NCI-H146 (cell line): Measurements from ENCODE around the gene PRKCI.
"Not testable (repeated sequence)": the region's sequence is repeated elsewhere in the genome, so short reads cannot be mapped to it uniquely, and the experiment has no call there.

Experiments used
- DNase-seq: peaks from one replicate; lab custom pipeline; 2025; lab: John Stamatoyannopoulos, UW

Gene PRKCI

DNA sequence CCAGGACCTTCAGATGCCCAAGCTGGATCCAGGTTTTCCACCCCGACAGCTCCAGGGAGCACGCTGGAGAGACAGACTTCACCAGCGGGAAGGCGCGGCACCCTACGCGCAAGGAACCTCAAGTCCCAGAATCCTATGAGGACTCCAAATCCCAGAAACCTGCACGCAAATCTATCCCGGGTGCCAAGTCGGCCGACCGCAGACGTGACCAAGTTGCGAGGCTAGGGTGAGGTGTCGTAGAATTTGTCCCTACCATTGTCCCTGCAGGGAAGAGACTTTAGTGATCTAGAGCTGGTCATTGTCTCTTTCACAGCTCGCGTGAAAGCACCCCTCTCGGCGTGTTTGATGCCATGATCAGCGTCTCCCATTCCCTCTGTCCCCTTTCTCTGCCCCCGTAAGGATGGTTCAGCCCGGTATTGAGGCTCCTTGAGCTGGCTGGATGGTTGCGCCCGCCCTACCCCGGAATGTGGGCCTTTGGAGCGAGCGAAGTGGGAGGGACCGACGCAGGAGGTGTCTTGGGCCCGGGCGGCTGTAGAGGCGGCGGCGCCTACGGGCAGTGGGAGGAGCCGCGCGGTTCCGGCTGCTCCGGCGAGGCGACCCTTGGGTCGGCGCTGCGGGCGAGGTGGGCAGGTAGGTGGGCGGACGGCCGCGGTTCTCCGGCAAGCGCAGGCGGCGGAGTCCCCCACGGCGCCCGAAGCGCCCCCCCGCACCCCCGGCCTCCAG lies at the start of gene PRKCI:
Gene PRKCI (plus strand): TSS at position 501 of the 723 bp plus-strand sequence. CDS start 246 bp downstream, outside the sequence.
- DNase-seq = peak; percentile 99

DNA sequence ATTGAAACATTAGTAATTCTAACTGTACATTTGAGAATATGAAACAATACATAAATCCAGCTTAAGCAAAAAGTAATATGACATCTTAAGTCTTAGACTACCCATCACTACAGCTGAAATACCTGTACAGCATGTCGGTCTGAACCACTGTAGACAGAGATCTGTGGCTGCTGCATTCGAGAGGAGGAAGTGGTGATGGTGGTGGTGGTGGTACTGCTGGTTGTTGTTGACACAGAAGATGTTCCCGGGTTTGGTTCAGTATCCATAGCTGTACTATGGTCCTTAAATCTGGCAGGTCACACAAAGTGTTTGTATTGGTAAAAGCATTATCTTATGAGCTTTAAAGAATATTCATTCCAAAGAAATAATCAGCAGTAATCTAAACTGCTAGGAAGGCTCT lies 43.6 kb upstream of the PRKCI start:
- no peak for DNase-seq

DNA sequence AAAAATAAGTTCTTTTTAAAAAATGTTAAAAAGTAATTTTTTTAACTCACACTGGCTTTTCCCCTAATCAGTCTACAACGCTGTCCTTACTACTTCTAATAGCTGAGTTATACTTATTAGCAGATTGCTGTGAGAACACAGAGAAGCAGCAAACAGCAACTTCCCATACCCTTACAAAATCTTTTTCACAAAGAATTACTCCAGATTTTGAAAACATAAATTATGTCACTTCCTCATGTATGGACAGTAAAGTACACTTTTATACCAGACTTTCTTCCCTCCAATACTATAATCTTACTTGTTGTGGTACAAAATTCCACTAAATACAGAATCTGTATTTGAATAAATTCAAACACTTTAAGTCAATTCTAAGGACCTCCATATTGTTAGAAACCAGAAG lies 42.8 kb upstream of the PRKCI start:
- no peak for DNase-seq

DNA sequence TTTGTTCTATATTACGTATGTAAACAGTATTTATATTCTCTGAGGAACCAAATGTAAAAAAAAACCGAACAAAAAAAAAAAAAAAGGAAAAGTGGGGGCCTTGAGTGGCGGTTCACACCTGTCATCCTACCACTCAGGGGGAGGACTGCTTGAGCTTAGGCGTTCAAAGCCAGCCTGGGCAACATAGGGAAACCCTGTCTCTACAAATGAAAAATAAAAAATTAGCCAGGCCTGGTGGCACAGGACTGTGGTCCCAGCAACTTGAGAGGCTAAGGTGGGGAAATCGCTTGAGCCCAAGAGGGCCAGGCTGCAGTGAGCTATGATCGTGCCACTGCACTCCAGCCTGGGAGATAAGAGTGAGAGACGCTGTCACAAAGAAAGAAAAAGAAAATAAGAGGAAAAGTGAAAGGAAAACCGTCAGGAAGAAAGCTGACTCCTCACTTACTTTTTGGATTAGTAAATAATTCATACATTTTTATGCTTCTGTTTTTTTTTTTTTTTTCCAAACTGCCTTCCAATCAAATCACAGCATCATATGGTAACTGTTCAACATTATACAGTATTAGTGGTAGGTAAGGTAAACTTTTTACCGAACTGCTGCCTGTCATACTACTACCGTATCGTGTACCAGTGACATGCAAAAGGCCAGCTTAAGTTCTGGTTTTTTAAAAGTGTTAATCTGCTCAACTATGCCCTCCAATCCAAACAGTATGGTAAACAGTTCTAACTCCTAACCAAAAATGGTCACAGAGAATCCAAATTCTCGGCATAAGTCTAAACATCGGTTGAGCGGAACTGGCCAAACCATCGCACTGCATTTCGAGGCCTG lies 41.9 kb upstream of the PRKCI start:
- peak; percentile 43 for DNase-seq

DNA sequence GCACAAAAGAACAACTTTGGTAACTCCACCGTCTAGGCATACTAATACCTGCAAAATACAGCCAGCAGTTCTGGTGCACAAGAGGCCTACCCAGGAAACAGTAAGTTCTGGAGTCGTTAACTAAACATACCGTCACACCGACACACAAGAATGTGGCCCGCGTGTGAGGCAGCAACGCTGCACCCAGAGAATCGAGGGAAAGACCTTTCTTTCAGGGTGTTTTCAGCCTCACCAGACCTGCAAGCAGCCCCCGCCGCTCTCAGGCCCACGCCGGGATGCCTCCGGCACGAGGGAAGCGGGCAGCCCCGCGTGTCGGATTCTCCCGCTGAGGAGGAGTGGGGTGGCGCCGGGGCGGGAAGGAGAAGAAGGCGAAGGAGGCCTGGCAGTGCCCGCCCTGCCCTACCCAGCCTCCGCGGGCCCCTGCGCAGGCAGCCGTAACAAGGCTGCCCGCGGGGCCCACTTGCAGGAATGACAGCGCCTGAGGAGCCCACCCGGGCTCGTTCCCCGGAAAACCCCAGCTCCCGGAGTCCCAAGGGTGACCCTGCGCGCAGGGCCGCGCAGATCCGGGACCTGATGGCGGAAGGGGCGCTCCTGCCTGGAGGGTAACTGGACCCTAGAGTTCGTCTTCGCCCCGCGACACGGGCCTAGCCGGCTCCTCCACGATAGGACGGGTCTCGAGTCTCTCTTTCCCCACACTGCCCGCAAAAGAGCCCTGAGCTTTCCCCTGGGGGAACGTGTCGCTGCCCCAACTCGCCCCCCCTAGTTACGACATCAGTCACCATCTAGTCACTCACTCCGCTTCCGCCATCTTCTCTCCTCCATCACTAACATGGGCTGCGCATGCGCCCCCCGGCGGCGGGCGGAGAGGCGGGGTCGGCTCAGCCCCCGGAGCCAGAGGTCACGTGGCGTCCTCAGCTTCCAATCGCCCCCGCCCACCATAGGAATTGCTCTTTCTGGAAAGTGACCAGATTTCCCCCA lies 41.0 kb upstream of the PRKCI start, which contains the start of gene PHC3:
Gene PHC3 (minus strand): TSS at position 826 of the 978 bp plus-strand sequence. CDS start 18 bp downstream, at position 808.
- peak; percentile 96 for DNase-seq

DNA sequence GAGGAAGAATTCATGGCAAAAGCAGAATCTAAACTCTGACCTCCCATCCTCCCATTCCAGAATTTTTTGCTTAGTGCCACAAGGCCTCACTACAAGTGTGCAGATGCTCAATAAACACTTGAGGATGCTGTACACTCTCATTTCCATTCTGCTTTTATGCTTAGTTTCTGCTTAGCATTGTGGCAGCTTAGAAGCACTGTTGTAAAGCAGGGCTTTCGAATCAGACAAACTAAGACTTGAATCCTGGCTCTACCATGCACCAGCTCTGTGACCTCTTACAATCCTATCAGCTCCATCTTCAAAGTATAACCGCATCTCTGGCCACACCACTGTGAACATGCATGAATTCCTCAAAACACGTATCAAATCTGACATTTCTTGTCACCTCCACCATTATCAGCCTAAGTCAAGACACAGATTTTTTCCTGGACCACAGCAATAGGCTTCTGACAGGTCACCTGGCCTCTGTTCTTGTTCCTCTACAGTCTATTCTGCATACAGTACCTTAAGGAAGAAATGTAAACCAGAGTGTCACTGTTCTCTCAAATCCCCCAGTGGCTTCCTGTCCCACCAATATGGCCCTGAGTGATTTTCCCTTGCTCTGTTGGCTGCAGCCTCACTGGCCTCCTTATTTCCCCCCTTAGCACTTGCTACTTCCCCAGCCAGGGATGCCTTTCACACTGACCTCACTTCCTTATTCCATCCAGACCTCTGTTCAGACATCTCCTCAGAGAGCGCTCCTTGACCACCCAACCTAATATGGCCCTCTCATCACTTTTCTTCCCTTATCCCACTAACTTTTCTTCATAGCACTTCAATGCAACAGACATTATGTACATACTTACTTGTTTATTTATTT lies 32.6 kb upstream of the PRKCI start:
- no peak for DNase-seq

DNA sequence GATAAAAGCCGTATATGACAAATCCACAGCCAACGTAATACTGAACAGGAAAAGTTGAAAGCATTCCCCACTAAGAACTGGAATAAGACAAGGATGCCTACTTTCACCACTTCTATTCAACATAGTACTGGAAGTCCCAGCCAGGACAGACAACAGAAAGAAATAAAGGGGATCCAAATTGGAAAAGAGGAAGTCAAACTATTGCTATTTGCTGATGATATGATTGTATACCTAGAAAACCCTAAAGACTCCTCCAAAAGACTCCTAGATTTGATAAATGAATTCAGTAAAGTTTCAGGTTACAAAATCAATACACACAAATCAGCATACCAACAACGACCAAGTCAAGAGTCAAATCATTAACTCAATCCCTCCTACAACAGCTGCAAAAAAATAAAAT lies 26.5 kb upstream of the PRKCI start:
- not testable (repeated sequence) for DNase-seq

DNA sequence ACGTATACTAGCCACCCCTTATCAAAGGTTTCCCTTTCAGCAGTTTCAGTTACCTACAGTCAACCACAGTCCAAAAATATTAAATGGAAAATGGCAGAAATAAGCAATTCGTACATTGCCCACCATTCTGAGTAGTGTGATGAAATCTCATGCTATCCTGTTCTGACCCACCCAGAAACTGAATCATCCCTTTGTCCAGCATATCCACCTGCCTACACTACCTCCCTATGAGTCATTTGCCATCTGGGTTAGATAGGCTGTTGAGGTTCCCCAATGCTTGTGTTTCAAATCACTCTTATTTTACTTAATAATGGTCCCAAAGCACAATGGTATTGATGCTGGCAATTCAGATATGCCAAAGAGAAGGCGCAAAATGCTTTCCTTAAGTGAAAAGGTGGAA lies 25.4 kb upstream of the PRKCI start:
- DNase-seq = no peak

DNA sequence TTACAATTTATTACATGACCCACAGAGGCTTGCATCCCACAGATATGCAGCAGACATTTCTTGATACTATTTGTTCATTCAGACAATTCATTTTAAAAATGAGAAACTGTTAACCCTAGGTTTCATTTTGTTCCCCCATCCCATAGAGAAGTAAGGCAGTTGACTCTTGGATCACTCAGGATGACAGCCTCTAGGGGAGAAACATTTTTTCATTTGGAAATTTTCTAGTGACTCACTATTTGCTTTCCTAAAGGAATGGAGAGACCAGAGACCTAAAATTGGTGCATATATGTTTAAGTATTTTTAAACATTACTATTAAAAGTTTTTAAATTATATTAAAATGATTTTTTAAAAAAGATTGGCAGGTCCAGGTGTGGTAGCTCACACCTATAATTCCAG lies 21.2 kb upstream of the PRKCI start:
- no peak for DNase-seq

DNA sequence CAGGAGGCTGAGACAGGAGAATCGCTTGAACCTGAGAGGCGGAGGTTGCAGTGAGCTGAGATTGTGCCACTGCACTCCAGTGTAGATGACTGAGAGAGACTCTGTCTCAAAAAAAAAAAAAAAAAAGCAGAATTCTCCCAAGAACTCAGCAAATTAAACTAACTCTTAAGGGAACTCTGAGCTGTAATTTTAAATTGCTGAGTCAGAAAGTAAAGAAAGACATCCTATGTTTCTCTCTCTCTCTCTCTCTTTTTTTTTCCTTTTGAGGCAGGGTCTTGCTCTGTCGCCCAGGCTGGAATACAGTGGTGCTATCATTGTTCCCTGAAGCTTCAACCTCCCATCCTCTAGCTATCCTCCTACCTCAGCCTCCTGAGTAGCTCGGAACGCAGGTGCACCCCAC lies 20.7 kb upstream of the PRKCI start:
- no peak for DNase-seq

DNA sequence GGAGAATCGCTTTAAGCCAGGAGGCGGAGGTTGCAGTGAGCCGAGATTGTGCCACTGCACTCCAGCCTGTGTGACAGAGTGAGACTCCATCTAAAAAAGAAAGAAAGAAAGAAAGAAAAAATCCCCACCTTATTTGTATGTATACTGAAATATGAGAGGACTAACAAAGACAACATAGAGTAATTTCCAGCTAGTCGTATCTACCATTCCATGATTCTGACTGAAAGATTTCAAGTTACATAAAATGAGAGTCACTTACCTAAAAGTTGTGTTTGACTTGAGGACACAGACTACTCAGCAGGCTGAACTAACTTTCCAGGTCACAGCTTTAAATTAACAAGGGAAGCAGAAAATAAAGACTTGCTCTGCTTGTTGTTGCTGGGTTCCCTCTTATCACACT lies 18.8 kb upstream of the PRKCI start:
- no peak for DNase-seq

DNA sequence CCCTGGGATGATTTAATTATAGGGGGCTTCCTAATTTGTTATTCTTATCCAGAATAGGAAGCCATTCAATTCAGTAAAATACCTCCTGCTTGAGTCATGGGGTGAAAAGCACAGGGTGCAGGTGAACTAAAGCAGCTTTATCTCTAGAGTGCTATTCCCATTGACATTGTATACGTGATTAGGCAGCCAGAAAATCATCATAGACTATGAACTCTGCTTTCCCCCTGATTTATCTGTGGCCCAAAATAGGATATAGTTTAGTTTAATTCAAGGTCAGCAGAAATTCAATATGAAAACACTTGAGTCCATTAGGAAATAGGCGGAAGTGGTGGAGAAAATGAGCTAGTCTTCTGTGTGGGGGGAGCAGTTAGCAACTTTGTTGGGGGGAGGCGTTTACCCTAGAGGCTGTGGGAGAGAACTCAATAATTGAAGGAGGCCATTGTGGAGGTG lies 18.2 kb upstream of the PRKCI start:
- peak; percentile 53 for DNase-seq

DNA sequence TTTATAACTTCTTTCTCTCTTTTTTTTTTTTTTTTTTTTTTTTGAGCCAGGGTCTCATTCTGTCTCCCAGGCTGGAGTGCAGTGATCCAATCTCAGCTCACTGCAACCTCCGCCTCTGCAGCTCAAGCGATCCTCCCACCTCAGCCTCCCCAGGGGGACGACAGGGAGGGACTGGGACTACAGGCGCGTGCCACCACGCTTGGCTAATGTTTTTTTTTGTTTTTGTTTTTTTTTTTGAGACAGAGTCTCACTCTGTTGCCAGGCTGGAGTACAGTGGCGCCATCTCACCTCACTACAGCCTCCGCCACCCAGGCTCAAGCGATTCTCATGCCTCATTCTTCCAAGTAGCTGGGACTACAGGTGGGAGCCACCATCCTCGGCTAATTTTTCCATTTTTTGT lies 17.7 kb upstream of the PRKCI start:
- DNase-seq = no peak

DNA sequence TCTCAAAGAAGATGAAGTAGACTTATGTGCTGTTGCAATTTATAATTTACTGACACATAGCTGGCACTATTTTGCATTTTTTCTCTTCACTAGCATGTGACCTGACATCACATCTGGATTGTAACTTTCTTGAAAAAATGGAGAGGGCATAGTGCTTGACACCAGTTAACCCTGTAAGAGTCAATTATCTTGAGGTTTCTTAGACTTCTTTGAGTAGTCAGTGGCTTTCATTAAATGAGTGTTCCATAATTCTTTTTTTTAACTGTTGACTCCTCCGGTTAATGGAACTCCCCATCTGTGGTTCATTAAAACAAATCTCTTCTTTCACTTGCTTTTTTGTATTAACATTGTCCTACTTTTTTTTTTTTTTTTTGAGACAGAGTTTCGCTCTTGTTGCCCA lies 16.9 kb upstream of the PRKCI start:
- DNase-seq = no peak

DNA sequence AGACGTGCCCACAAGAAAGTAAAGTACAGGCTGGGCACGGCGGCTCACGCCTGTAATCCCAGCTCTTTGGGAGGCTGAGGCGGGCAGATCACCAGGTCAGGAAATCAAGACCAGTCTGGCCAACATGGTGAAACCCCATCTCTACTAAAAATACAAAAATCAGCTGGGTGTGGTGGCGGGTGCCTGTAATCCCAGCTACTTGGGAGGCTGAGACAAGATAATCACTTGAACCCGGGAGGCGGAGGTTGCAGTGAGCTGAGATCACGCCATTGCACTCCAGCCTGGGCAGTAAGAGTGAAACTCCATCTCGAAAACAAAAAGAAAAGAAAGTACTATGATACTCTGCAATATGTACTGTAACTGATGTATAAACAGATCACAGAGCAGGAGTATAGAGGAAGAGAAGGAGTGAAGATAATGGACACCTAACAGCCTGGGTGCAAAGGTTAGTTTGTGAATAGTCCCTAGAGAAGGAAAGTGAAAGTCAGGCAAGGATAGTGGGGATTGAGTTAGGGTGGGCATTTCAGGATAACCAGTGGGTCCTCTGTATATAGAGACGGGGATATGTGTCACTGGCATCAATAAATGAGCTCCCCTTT lies 16.0 kb upstream of the PRKCI start:
- not testable (repeated sequence) for DNase-seq

DNA sequence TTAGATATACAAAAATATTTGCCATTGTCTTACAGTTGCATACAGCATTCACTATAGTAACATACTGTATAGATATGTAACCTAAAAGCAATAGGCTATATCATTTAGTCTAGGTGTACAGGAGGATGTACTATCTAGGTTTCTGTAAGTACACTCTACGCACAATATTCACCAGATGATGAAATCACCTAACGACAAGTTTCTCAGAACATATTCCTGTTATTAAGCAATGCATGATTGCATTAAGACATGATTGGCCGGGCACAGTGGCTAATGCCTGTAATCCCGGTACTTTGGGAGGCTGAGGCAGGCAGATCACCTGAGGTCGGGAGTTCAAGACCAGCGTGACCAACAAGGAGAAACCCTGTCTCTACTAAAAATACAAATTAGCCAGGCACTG lies 14.5 kb upstream of the PRKCI start:
- no peak for DNase-seq

DNA sequence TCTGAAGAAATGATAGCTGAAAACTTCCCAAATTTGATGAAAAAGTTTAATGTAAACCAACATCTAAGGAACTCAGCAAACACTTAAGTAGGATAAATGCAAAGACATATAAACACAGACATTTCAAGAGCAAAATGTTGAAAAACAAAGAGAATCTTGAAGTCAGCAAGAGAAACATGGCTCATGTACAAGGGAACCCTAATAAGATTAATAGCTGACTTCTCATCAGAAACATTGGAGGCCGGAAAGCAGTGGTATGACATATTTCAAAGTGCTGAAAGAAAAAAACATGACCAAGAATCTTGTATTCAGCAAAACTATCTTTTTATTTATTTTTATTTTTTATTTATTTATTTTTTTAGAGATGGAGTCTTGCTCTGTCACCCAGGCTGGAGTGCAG lies 10.6 kb upstream of the PRKCI start:
- no peak for DNase-seq

DNA sequence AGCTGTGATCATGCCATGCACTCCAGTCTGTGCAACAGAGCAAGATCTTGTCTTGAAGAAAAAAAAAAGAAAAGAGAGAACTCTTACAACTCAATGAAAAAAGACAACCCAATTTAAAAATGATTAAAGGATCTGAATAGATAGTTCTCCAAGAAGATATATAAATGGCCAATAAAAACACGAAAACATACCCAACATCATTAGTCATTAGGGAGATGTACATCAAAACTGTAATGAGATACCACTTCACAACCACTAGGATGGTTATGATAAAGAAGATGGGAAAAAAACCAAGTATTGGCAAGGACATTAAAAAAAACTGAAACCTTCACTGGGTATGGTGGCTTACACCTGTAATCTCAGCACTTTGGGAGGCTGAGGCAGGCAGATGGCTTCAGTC lies 2.4 kb upstream of the PRKCI start:
- no peak for DNase-seq

DNA sequence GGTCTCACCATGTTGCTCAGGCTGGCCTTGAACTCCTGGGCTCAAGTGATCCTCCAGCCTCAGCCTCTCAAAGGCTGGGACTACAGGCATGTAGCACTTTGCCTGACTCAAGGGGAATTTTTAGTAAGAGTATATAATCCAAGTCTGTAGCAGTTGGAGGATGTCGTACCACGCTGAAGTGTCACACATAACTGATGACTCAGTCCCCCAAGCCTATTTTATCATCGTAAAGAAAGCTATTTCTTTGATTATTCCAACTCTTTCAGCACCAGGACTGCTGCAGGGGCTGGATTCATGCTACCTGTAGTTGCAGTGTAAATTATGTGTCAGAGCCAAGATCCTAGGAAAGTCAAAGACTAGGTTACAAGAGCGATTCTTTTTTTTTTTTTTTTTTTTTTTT lies 1.4 kb upstream of the PRKCI start:
- DNase-seq = no peak

DNA sequence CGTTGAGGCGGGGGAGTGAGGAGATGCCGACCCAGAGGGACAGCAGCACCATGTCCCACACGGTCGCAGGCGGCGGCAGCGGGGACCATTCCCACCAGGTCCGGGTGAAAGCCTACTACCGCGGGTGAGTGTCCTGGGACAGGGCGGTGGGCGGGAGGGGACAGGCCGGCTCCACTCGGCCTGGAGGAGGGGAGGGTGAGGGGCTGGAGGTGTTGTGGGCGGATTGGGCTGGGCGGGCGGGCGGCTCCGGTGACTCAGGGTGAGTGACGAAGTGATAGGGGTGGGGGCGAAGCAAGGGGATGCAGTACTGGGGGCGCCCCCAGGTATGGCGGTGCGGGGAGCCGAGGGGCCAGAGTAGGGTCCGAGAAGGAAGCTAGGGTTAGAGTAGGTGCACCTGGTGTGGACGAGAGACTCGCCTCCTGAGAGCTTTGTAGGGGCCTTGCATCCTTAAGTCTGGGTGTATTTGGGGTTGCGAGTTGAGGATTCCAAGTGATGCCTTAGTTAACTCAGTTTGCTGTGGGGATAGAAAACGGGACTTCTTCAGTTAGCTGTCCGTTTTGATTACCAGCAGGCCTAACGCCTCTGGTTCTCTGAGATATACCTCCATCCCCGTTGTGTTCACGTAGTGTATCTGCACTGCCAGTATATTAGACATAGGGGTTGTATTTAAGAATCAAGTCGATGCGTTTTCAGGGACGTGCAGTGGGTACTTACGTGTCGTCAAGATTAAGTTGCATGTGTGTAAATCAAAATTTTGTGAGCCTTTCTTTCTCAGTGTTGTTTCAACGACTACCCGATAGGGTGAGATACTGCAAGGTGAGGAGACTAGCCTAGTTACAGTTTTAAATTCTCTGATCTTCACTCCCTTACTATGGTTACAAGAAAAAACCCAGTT lies 670 bp downstream of the PRKCI start:
- DNase-seq = peak; percentile 72
